Measurements from ENCODE around the gene TFR2. TPM values are rescaled to one million over a fixed set of nuclear protein-coding genes. Genes with fewer than 3 reads are reported as not detected.
A peak's percentile ranks its signal among the peaks of the same experiment; 100 is the strongest.

Gene TFR2
- total and polyA plus RNA-seq, 2 of the 13 experiments (the other 11 are each of a cell fraction or from before 2014, with no cell fraction given), result 36.9 to 64.2 TPM

- TF ChIP-seq THYN1 (CRISPR knock-in tag; IDR thresholded peaks at IDR 0.05; ENCODE audit: borderline replicate concordance, low read depth) (no peak), IRX3 (CRISPR knock-in tag; IDR thresholded peaks at IDR 0.05; ENCODE audit: borderline replicate concordance, low read depth) (0 out of 2 replicates have a peak, but pooled peaks have one; percentile 2), ZIK1 (CRISPR knock-in tag; IDR thresholded peaks at IDR 0.05; ENCODE audit: borderline replicate concordance, low read depth) (no peak), ONECUT2 (CRISPR knock-in tag; IDR thresholded peaks at IDR 0.05) (no peak), MEIS1 (CRISPR knock-in tag; IDR thresholded peaks at IDR 0.05; ENCODE audit: borderline replicate concordance) (no peak), ZNF160 (CRISPR knock-in tag; IDR thresholded peaks at IDR 0.05) (no peak), PRPF4 (IDR thresholded peaks at IDR 0.05; ENCODE audit: low read depth, low read length, poor library complexity, severe bottlenecking) (no peak), ESRRA (CRISPR knock-in tag; IDR thresholded peaks at IDR 0.05; ENCODE audit: low read depth) (no peak), ZNF292 (CRISPR knock-in tag; IDR thresholded peaks at IDR 0.05; ENCODE audit: borderline replicate concordance, low read depth) (no peak), SCMH1 (CRISPR knock-in tag; IDR thresholded peaks at IDR 0.05; ENCODE audit: borderline replicate concordance) (no peak), NRL (CRISPR knock-in tag; IDR thresholded peaks at IDR 0.05; ENCODE audit: borderline replicate concordance) (no peak), ZNF773 (CRISPR knock-in tag; IDR thresholded peaks at IDR 0.05; ENCODE audit: borderline replicate concordance) (no peak), PBX2 (CRISPR knock-in tag; IDR thresholded peaks at IDR 0.05) (no peak), FOXO1 (CRISPR knock-in tag; IDR thresholded peaks at IDR 0.05) (no peak), MTF1 (CRISPR knock-in tag; IDR thresholded peaks at IDR 0.05) (no peak), SP4 (CRISPR knock-in tag; IDR thresholded peaks at IDR 0.05) (no peak), SUZ12 (IDR thresholded peaks at IDR 0.05; ENCODE audit: low read depth, low read length) (no peak), FOSL1 (CRISPR knock-in tag; IDR thresholded peaks at IDR 0.05; ENCODE audit: borderline replicate concordance) (no peak), ZUFSP (CRISPR knock-in tag; IDR thresholded peaks at IDR 0.05; ENCODE audit: borderline replicate concordance) (no peak), RFX5 (IDR thresholded peaks at IDR 0.05; ENCODE audit: low read depth, low read length) (no peak), NFRKB (IDR thresholded peaks at IDR 0.05) (no peak), TRIM22 (IDR thresholded peaks at IDR 0.05) (no peak), ZNF549 (CRISPR knock-in tag; IDR thresholded peaks at IDR 0.05) (no peak)
- TF ChIP-seq, protein P1, sequence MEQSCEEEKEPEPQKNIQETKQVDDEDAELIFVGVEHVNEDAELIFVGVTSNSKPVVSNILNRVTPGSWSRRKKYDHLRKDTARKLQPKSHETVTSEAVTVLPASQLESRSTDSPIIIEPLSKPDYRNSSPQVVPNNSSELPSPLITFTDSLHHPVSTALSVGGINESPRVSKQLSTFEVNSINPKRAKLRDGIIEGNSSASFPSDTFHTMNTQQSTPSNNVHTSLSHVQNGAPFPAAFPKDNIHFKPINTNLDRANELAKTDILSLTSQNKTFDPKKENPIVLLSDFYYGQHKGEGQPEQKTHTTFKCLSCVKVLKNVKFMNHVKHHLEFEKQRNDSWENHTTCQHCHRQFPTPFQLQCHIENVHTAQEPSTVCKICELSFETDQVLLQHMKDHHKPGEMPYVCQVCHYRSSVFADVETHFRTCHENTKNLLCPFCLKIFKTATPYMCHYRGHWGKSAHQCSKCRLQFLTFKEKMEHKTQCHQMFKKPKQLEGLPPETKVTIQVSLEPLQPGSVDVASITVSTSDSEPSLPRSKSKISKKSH (CRISPR knock-in tag; IDR thresholded peaks at IDR 0.05; ENCODE audit: borderline replicate concordance), result no peak
Measured at GRCh38 chr7:100572281-100572948, 68.9 kb downstream of the TFR2 start (continued).
